CD4-positive, alpha-beta T cell treated with Interleukin-21 for 1 hour (primary cell): ENCODE results near the gene ERMARD.

Source experiments
- DNase-seq: peaks from one replicate; pipeline ENCODE4 v3.0.0-alpha.2; 2020

Gene ERMARD

GRCh38 chr6:169783971-169784820, 32.8 kb downstream of the ERMARD start:
- DNase-seq: no peak

GRCh38 chr6:169784821-169785340, 33.5 kb downstream of the ERMARD start:
- no peak for DNase-seq

GRCh38 chr6:169785566-169785965, 34.1 kb downstream of the ERMARD start:
- no peak for DNase-seq

GRCh38 chr6:169786349-169786748, 34.9 kb downstream of the ERMARD start:
- DNase-seq: no peak

GRCh38 chr6:169787797-169788196, 36.4 kb downstream of the ERMARD start:
- DNase-seq: no peak

GRCh38 chr6:169788809-169789145, 37.4 kb downstream of the ERMARD start:
- DNase-seq: no peak

GRCh38 chr6:169789146-169789943, 37.9 kb downstream of the ERMARD start:
- DNase-seq: no peak

GRCh38 chr6:169789944-169790927, 38.8 kb downstream of the ERMARD start:
- DNase-seq: peak; percentile 73

GRCh38 chr6:169791721-169792131, 40.3 kb downstream of the ERMARD start:
- DNase-seq: no peak

- DNase-seq: no peak
Measured at GRCh38 chr6:169792306-169793015, 41.0 kb downstream of the ERMARD start.

- DNase-seq: no peak
Measured at GRCh38 chr6:169793408-169793807, 42.0 kb downstream of the ERMARD start.

- DNase-seq: no peak
Measured at GRCh38 chr6:169794317-169795055, 43.1 kb downstream of the ERMARD start.

- no peak for DNase-seq
Measured at GRCh38 chr6:169795196-169795595, 43.8 kb downstream of the ERMARD start.

GRCh38 chr6:169798764-169799473, 47.5 kb downstream of the ERMARD start:
- DNase-seq: no peak

- no peak for DNase-seq
Measured at GRCh38 chr6:169799474-169799926, 48.1 kb downstream of the ERMARD start.

GRCh38 chr6:169800116-169800667, 48.8 kb downstream of the ERMARD start:
- DNase-seq: no peak

- DNase-seq: no peak
Measured at GRCh38 chr6:169800668-169801395, 49.4 kb downstream of the ERMARD start.

GRCh38 chr6:169801396-169802160, 50.2 kb downstream of the ERMARD start:
- no peak for DNase-seq

- no peak for DNase-seq
Measured at GRCh38 chr6:169802790-169803189, 51.4 kb downstream of the ERMARD start.
